Uterus (tissue), 4 donors: ENCODE data around the gene MPIG6B. TPM values are rescaled to one million over a fixed set of nuclear protein-coding genes. Genes with fewer than 3 reads are reported as not detected.

Experiments used
- DNase-seq, 2 donors: peaks; one replicate each; pipeline ENCODE4 v3.0.0-alpha.2; 2019 to 2020
- H3K27ac ChIP-seq, 2 donors: fragments of 200-600 bp; sonication (generic); 1 replicate in 1 of 2; 2 replicates in 1 of 2; pipeline ENCODE4 v1.5.1; 2016 to 2018
- H3K27me3 ChIP-seq, 2 donors: fragments of 200-600 bp; sonication (generic); one replicate each; pipeline ENCODE4 v1.5.1; 2018 to 2019; ENCODE audit warnings: control low read depth in 1 of 2
- H3K36me3 ChIP-seq, 2 donors: fragments of 200-600 bp; sonication (generic); one replicate each; pipeline ENCODE4 v1.5.1; 2019; ENCODE audit warnings: control low read depth in 1 of 2
- H3K4me1 ChIP-seq, 2 donors: fragments of 200-600 bp; sonication (generic); one replicate each; pipeline ENCODE4 v1.5.1; 2018 to 2019; ENCODE audit warnings: control low read depth in 1 of 2
- H3K4me3 ChIP-seq, 2 donors: fragments of 200-600 bp; sonication (generic); 1 replicate in 1 of 2; 2 replicates in 1 of 2; pipeline ENCODE4 v1.5.1; 2018 to 2019; ENCODE audit warnings: mild to moderate bottlenecking in 1 of 2
- H3K9me3 ChIP-seq, 2 donors: fragments of 200-600 bp; sonication (generic); one replicate each; pipeline ENCODE4 v1.5.1; 2019; ENCODE audit warnings: control low read depth in 1 of 2
- POLR2A ChIP-seq, 2 donors: fragments of 450-650 bp; IDR thresholded peaks; one replicate each; pipeline ENCODE4 v1.6.1; 2016; ENCODE audit warnings: antibody characterized with exemption in 2 of 2, mild to moderate bottlenecking in 1 of 2, moderate library complexity in 1 of 2
- intact Hi-C: fragments of 100-400 bp; cut with DNase I; formaldehyde crosslinking; loops from one replicate; pipeline ENCODE4 v1.15.1; 2023; ENCODE audit warnings: low total_unique reads
- total RNA-seq, 4 donors: library from RNA; depleted of rRNA in 3 of 4; stranded (reverse); fragments of >200 nt in 3 of 4; gene quantifications; one replicate each; pipeline versions ENCODE4 v1.1.0 to v1.2.4, GENCODE V29; 2014 to 2023
- TF ChIP-seq, protein P1 (sequence below), 4 experiments: fragments of 200-600 bp in 2 of 4; fragments of 450-650 bp in 2 of 4; sonication (generic) in 2 of 4; IDR thresholded peaks; one replicate each; pipeline ENCODE4 v1.5.1; 2016 to 2019; ENCODE audit warnings: antibody characterized with exemption in 4 of 4, mild to moderate bottlenecking in 2 of 4, moderate library complexity in 1 of 4
- donor health status: DM: yes; HTN: yes; CAD: no.

The MPIG6B gene
- total RNA-seq, 4 donors from 2014 or later: 0.49 TPM; not detected in 3

DNA sequence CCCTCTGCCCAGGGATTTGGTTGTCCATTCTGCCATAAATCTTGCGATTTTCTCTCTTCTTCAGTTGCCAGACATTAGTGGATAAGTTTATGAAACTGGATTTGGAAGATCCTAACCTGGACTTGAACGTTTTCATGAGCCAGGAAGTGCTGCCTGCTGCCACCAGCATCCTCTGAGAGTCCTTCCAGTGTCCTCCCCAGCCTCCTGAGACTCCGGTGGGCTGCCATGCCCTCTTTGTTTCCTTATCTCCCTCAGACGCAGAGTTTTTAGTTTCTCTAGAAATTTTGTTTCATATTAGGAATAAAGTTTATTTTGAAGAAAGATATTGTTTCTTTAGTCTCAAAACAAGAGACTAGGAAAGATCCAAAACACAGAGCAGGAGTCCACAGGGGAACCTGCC is 39.2 kb downstream of the MPIG6B start, which contains the start of gene SAPCD1:
Gene SAPCD1 (plus strand): TSS at position 301 of the 400 bp plus-strand sequence. CDS start 399 bp downstream, outside the sequence.
- no peaks in the 10 kb centered on the region for H3K27me3 ChIP-seq
- no peaks in the 10 kb centered on the region for H3K4me1 ChIP-seq
- peak within 1 kb of the TSS in 1 of 2 donors; percentile 48 for H3K27ac ChIP-seq
- no peaks in the 10 kb centered on the region for H3K9me3 ChIP-seq
- TF ChIP-seq, protein P1, sequence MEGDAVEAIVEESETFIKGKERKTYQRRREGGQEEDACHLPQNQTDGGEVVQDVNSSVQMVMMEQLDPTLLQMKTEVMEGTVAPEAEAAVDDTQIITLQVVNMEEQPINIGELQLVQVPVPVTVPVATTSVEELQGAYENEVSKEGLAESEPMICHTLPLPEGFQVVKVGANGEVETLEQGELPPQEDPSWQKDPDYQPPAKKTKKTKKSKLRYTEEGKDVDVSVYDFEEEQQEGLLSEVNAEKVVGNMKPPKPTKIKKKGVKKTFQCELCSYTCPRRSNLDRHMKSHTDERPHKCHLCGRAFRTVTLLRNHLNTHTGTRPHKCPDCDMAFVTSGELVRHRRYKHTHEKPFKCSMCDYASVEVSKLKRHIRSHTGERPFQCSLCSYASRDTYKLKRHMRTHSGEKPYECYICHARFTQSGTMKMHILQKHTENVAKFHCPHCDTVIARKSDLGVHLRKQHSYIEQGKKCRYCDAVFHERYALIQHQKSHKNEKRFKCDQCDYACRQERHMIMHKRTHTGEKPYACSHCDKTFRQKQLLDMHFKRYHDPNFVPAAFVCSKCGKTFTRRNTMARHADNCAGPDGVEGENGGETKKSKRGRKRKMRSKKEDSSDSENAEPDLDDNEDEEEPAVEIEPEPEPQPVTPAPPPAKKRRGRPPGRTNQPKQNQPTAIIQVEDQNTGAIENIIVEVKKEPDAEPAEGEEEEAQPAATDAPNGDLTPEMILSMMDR (IDR thresholded peaks at IDR 0.05): no peak
- no peak for TF ChIP-seq POLR2A (IDR thresholded peaks at IDR 0.05)
- no peak within 1 kb of the TSS for H3K4me3 ChIP-seq
- intact Hi-C loops: no loop called here
- no peaks in the 10 kb centered on the region for H3K36me3 ChIP-seq
- DNase-seq: no peak

DNA sequence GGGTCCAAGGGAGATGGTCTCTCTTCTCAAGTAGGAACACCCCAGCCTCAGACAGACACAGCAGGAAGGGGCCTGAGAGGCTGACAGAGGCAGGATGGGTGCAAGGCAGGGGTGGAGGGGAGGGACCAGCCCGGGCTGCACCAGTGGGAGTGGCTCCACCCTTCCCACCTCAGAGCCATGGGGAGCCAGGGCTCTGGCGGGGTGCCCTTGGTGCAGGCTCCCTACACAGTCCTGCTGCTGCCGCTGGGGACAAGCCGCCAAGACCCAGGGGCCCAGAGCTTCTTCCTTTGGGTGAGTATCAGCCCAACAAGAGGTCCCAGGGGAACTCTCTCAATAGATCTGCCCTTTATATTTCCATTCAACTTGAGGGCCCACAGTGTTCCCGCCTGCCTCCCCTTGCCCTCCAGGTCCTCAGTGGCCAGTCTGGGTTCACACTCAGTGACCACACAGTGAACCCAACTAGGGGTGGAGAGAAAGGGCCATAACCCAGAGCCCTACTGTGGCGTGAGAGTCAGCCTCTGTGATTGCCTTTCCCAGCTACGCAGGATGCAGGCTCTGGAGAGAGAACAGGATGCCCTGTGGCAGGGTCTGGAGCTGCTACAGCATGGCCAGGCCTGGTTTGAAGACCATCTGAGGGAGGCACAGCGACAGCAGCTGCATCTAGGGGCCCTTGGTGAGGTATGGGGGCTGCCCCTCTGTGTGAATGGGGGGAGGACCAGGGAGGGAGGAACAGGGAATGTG is 39.9 kb downstream of the MPIG6B start:
- no peak for DNase-seq
- Histone ChIP-seq H3K27ac (peak overlapping the region in 1 of 2 donors; percentile 48), H3K36me3 (no peaks in the 10 kb centered on the region), H3K27me3 (no peaks in the 10 kb centered on the region), H3K4me3 (no peak overlapping the region), H3K9me3 (no peaks in the 10 kb centered on the region), H3K4me1 (no peaks in the 10 kb centered on the region)
- TF ChIP-seq, protein P1 (IDR thresholded peaks at IDR 0.05): no peak
- TF ChIP-seq POLR2A (IDR thresholded peaks at IDR 0.05): no peak
- intact Hi-C loops: no loop called here

DNA sequence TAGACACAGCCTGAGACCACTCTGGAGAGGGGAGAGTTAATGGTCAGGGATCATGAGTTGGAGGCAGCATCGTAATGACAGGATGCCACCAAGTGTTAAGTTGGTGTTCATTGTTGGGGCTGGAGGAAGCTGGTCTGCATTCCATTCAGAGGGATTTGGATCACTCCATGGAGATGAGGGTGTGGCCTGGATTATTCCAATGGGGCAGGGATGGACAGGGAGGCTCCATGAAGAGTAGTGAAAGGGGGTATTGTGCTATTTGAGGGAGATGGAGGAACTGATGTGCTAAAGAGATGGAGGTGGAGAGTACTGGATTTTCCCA is 40.4 kb downstream of the MPIG6B start:
- Histone ChIP-seq H3K4me1 (no peaks in the 10 kb centered on the region), H3K27ac (peak overlapping the region in 1 of 2 donors; percentile 48), H3K9me3 (no peaks in the 10 kb centered on the region), H3K36me3 (no peaks in the 10 kb centered on the region), H3K4me3 (no peak overlapping the region), H3K27me3 (no peaks in the 10 kb centered on the region)
- intact Hi-C loops: no loop called here
- DNase-seq: no peak
- no peak for TF ChIP-seq POLR2A (IDR thresholded peaks at IDR 0.05)
- TF ChIP-seq, protein P1 (IDR thresholded peaks at IDR 0.05): no peak

DNA sequence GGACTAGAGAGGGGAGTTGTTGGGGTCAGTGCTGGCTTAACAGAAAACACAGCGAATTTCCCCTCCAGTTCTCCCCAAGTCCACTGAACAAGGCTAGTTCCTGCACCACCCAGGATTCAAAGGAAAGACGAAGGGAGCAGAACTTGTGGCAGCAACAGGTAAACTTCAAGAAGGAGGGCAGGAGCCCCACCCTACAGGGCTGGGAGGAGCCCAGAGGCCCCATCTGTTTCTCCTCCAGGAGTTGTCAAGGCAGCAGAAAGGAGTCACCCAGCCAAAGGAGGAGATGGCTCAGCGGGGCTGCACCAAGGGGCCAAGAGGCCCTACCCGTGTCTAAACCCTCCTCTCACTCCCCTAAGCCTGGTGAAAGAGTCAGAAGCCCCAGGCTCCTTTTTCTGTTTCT is 41.0 kb downstream of the MPIG6B start:
- TF ChIP-seq POLR2A (IDR thresholded peaks at IDR 0.05): no peak
- TF ChIP-seq, protein P1 (IDR thresholded peaks at IDR 0.05): no peak
- Histone ChIP-seq H3K4me3 (no peak overlapping the region), H3K27me3 (no peaks in the 10 kb centered on the region), H3K27ac (peak overlapping the region; percentile 24 to 48), H3K9me3 (no peaks in the 10 kb centered on the region), H3K36me3 (no peaks in the 10 kb centered on the region), H3K4me1 (no peaks in the 10 kb centered on the region)
- intact Hi-C loops: no loop called here
- no peak for DNase-seq

DNA sequence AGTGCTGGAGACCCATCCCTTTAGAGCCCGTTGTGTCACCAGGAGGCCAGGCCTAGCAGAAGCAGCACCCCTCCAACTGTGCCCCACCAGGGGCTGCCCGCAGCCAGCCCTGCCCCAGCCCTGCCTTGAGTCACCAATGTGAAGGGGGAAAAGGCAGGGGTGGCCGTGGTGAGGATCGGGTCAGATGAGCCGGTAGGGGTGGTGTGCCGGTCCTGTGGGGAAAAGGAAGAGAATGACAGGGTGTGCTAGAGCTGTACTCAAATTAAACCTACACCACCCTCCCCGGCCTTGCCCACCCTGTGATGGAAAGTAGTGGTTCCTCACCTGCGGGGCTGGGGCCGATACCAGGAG is 42.4 kb downstream of the MPIG6B start:
- no peaks in the 10 kb centered on the region for H3K27me3 ChIP-seq
- no peaks in the 10 kb centered on the region for H3K4me1 ChIP-seq
- no peaks in the 10 kb centered on the region for H3K9me3 ChIP-seq
- H3K4me3 ChIP-seq: no peak overlapping the region
- TF ChIP-seq, protein P1 (IDR thresholded peaks at IDR 0.05): no peak
- TF ChIP-seq POLR2A (IDR thresholded peaks at IDR 0.05): no peak
- no peaks in the 10 kb centered on the region for H3K36me3 ChIP-seq
- H3K27ac ChIP-seq: no peak overlapping the region
- no peak for DNase-seq
- intact Hi-C loops: no loop called here
